ENCODE results near the gene TMPRSS7.
A peak's percentile ranks its signal among the peaks of the same experiment; 100 is the strongest.

TMPRSS7 gene
- total RNA-seq: 0 to 0.46 (median 0.06) reads per million in 4 donors

DNA sequence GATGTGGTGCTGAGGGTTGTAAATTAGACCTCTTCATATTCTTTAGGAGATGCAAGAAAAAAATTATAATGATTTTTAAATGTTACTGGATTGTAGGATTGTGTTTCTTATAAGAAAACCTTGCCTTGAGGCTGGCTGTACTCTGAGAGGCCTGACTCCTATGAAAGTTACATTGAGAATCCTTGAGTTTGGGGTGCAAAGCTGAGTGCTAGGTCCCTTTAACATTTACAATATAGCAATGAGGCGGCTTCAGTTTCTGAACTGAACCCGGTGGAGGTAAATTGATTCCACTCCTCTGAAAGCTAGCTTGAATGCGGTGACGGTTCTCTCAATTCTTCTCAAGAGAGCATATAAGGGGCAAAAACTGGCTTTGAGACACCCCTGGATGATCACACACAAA lies at the start of gene TMPRSS7:
TMPRSS7 (plus strand) TSS at position 301 of the 400 bp plus-strand sequence. CDS start 110 bp downstream, outside the sequence.
- DNase-seq: no peak

DNA sequence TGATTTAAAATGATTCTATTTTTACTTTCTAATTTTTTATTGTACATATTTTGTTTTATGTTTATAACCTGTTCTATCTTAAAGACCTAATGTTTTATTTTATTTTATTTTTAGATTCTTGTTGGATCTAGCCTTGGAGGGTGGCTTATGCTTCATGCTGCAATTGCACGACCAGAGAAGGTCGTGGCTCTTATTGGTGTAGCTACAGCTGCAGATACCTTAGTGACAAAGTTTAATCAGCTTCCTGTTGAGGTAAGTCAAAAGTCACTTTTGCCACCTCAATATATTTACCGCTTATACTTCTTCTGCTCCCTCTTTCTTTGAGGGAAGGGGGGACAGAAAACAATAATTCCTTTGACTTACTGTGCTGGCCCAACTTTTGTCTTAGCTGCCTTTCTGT lies 47.7 kb upstream of the TMPRSS7 start:
- DNase-seq: no peak

- DNase-seq: peak in 1 of 5 donors; percentile 39
These were observed 45.4 kb upstream of the TMPRSS7 start for GRCh38 chr3:111989061-111989678.

DNA sequence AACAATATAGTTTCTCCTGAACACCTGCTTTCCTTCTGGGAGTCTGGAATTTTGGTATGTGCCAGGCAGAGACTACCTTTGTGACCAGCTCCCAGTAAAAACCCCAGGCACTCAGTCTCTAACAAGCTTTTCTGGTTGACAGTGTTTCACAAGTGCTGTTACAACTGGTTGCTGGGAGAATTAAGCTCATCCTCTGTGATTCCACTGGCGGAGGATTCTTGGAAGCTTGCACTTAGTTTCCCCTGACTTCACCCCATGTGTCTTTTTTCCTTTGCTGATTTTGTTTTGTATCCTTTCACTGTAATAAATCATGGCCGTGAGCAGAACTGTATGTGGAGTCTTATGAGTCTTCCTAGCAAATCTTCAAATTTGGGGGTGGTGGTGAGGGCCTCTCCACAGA lies 41.5 kb upstream of the TMPRSS7 start:
- no peak for DNase-seq

- no peak for DNase-seq
These were observed 35.7 kb upstream of the TMPRSS7 start, which contains the start of gene TAGLN3 for GRCh38 chr3:111998636-111999483. Gene TAGLN3, plus strand, starts transcription at chr3:111998922. Its CDS starts 501 bp downstream, at chr3:111999423.

- DNase-seq: no peak
These were observed 34.8 kb upstream of the TMPRSS7 start for GRCh38 chr3:111999484-112000324.

- no peak for DNase-seq
These were observed 34.2 kb upstream of the TMPRSS7 start for GRCh38 chr3:112000367-112000771.

DNA sequence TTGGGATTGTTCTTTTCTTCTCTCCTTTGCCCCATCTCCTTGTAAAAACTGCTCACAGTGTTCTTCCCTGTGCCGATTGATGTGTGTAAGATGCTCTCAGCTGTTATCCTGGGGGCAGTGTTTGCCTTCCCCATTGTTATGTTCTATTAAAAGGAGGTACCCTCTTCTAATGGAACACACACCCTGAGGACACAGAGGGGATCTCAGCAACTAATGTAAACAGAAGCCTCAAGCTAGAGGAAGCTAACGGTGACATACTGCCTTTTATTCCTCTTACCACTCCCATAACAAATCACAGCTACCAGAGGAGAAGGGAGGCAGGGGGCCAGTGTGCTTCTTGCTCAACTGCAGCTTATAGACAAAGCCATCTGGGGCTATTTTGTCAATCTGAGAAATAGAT lies 33.6 kb upstream of the TMPRSS7 start:
- no peak for DNase-seq

- DNase-seq: no peak
These were observed 33.0 kb upstream of the TMPRSS7 start for GRCh38 chr3:112001526-112001925.

- peak in 1 of 5 donors; percentile 21 for DNase-seq
These were observed 32.2 kb upstream of the TMPRSS7 start for GRCh38 chr3:112002096-112002971.

DNA sequence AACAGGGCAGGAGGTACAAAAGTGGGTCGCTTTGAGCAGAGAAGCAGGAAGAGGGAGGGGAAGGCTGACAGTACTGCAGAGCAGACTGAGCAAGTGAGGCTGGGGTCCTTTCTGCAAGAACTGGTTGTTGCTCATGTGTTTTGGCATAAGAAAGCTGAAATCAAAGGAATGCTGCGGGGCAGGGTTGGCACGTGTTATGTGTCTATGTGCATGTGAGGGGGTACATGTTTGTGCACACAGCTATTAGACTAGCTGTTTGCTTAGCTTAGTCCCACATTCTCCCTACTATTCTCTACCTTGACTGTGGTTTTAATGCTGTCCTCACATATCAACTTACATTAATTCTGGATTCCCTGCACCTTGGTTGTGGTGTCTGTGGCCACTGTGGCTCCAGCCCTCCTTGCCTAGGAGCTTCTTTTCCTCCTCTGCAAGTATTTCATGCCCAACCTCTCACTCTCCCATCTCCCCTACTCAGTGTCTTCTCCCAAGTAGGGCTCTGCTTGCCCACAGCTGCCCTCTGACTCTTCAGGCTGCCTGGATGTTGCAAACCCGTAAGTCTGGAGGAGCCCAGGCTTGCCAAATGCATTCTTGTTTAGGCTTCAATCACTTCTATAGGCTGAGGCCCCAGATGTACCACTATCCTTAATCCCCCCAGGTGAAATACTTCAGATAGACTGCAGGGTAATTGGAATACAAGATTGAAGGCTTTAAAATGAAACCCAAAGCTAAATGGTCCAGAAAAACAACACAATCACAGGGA lies 31.0 kb upstream of the TMPRSS7 start:
- no peak for DNase-seq

DNA sequence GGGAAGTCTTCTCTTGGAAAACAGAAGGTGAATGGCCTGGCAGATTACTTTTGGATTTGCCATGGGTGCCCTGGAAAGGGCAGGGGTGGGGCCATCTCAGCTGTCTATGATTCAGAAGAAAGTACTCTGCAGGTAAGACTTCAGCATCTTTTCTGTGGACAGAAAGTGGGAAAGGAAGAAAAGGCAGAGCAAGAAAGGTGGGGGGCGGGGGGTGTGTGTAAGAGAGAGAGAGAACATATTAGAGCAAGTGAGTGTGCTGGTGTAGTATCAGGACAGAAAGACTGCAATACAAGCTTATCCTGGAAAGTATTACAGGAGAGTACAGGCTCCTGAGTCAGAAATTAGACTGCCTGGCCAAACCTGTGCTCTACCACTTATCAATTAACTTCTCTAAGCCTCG lies 30.3 kb upstream of the TMPRSS7 start:
- no peak for DNase-seq

DNA sequence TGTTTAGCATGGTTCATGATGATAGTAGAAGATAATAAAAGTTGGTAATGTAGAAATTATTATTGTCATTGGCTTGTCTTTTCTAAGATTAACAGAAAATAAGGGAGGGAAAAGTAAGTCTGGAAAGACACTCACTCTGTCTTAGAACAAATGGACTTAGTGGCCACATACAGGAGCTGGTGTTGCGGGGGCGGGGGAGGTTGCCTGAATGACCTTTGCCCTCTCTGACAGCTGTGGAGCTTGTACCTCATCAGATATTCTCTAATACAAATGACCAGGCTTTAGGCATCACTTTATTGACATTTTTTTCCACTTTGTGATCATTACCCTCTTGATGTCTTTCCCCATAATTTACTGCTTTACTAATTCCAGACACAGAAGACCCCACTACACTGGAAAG lies 29.9 kb upstream of the TMPRSS7 start:
- DNase-seq: no peak

DNA sequence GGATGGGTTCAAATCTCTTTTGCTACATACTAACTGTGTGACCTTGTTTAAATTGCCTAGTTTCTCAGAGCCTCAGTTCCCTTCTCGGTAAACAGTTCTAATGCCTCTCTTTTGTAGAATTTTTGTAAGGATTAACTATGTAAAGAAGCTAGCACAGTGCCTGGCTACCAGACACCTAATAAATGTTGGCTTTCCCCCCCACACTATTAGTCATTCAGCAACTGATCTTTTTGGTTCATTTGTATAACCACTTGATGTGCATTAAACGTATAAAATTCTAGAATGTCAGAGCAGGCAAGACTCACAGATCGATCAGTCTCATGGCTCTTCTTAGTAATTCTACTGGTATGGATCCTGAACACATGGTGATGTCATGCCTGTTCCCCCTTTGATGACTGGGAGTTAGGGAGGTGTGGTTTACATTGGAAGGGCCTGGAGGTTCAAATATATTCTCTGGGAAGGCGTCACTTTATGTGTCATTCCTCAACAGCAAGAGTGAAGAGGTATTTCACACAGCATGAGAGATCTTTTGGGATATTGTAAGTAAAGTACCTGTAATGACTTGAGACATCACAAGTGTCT lies 29.4 kb upstream of the TMPRSS7 start:
- no peak for DNase-seq

DNA sequence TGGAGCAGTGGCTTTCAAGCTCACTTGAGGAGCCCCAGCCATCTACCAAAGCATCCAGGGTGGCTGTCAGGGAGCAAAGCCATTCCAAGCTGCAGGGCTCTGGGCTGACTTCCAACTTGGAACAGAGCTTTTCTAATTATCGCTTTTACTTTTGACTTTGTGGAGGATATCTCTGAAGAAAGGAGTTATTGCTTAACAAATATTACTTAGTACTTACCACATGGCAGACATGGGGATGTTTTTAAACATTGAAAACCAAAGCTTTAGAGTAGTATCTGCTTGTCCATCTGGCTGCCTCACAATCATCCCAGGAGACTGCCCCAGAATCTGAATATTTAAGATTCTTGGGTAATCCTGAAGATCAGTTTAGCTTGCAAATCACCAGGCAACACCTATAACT lies 26.9 kb upstream of the TMPRSS7 start:
- DNase-seq: no peak

GRCh38 chr3:112009670-112010069 lies 24.9 kb upstream of the TMPRSS7 start:
- DNase-seq: no peak

GRCh38 chr3:112010636-112011035 lies 23.9 kb upstream of the TMPRSS7 start:
- DNase-seq: no peak

- no peak for DNase-seq
These were observed 23.1 kb upstream of the TMPRSS7 start for GRCh38 chr3:112011376-112011940.

DNA sequence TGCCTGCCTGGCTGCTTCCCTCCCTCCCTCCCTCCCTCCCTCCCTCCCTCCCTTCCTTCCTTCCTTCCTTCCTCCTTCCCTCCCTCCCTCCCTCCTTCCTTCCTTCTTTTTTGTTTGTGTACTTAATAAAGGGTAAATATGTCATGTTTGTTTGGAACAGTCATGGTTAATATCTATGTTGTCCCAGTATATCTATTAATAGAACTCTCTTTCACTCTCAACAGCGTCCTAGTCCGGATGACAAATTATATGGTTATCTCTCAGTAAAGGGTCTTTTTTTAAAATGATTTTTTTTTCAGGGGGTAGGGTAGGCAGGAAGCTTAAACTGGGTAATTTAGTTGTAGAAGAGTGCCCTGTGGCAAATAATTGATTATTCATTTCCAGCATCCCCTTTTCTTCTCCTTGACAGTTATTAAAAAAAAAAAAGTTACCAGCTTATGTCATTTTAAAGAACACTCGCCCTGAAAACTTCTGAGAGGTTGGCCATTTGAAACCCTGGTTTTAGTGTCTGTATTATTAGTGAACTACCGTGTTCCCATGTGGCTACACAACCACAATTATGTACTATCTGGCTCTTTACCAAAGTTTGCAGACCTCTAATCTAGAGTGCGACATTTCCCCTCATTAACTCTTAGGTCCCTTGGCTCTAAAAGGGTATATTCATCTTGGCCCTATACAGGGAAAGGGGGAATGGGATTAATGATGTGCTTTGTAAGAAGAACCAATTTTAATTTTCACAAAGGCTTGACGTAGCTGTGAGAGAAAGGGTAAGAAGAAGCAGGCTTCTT lies 22.1 kb upstream of the TMPRSS7 start:
- DNase-seq: no peak
